DND-41 (cell line): ENCODE results near the gene TCEA3.

Experiments used
- CTCF ChIP-seq: IDR thresholded peaks from 2 replicates; pipeline ENCODE4 v1.5.1; 2012; ENCODE audit warnings: borderline replicate concordance, low read length, moderate library complexity, mild to moderate bottlenecking; ENCODE audit not compliant: poor library complexity, severe bottlenecking; ENCODE audit errors: extremely low read depth
- EZH2 ChIP-seq: IDR thresholded peaks from 3 replicates; pipeline ENCODE4 v1.6.1; 2012; ENCODE audit warnings: borderline replicate concordance, low read depth, mild to moderate bottlenecking, moderate library complexity, low read length, inconsistent platforms; ENCODE audit not compliant: severe bottlenecking

DNA sequence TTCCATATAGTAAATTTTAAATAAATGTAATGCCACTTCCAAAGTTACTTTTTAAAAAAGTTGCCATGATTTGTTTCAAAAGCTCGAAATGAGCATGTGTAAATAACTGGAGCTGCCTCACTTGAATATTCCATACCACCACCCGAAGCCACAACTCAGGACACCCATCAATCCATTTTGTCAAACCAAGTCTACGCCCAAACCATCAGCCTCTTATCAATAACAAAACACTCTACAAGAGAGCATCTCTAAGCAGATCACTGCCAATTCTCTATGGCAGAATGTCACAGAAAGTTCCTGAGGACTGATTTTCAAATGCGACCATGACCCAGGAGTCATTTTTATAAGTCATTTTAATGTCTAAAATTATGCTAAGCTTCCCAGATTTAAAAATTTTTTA is 84.9 kb downstream of the TCEA3 start:
- no peak for TF ChIP-seq CTCF
- no peak for TF ChIP-seq EZH2
